Stomach (tissue), 9 donors: ENCODE data around the gene PTH2R. TPM values are rescaled to one million over a fixed set of nuclear protein-coding genes. Genes with fewer than 3 reads are reported as not detected.
"Not testable (repeated sequence)": the region's sequence is repeated elsewhere in the genome, so short reads cannot be mapped to it uniquely, and the experiment has no call there.

Experiments used
- DNase-seq, 2 donors: peaks; one replicate each; pipeline versions ENCODE4 v3.0.0 to v3.0.0-alpha.2; 2013 to 2019
- H3K27ac ChIP-seq, 5 donors: fragments of 200-600 bp in 4 of 5; sonication (generic) in 4 of 5; one replicate each; pipeline ENCODE4 v1.5.1; 2013 to 2019; ENCODE audit warnings: mild to moderate bottlenecking in 1 of 5, moderate library complexity in 1 of 5
- H3K27me3 ChIP-seq, 3 donors: fragments of 200-600 bp; sonication (generic); one replicate each; pipeline ENCODE4 v1.5.1; 2017 to 2019; ENCODE audit warnings: mixed run types in 1 of 3
- H3K36me3 ChIP-seq, 4 donors: fragments of 200-600 bp; sonication (generic); 1 replicate in 3 of 4; 2 replicates in 1 of 4; pipeline ENCODE4 v1.5.1; 2016 to 2019
- H3K4me1 ChIP-seq, 4 donors: fragments of 200-600 bp; sonication (generic); one replicate each; pipeline ENCODE4 v1.5.1; 2016 to 2019
- H3K4me3 ChIP-seq, 4 donors: fragments of 200-600 bp; sonication (generic) in 3 of 4; one replicate each; pipeline ENCODE4 v1.5.1; 2016 to 2019; ENCODE audit warnings: mild to moderate bottlenecking in 1 of 4
- H3K9me3 ChIP-seq, 4 donors: fragments of 200-600 bp; sonication (generic); one replicate each; pipeline ENCODE4 v1.5.1; 2016 to 2019
- CTCF ChIP-seq, 7 experiments: fragments of 450-650 bp in 4 of 7; fragments of 200-600 bp in 3 of 7; sonication (generic) in 3 of 7; IDR thresholded peaks; one replicate each; pipeline ENCODE4 v1.5.1; 2016 to 2019; ENCODE audit warnings: antibody characterized with exemption in 7 of 7, control low read depth in 2 of 7, mild to moderate bottlenecking in 1 of 7
- EP300 ChIP-seq: sonication (generic); formaldehyde crosslinking; IDR thresholded peaks from one replicate; pipeline ENCODE4 v1.6.1; 2017; ENCODE audit warnings: antibody characterized with exemption
- POLR2A ChIP-seq, 4 donors: fragments of 450-650 bp; IDR thresholded peaks; one replicate each; pipeline ENCODE4 v1.6.1; 2016; ENCODE audit warnings: antibody characterized with exemption in 4 of 4, control low read depth in 2 of 4, mild to moderate bottlenecking in 1 of 4, moderate library complexity in 1 of 4
- POLR2AphosphoS5 ChIP-seq, 3 donors: sonication (generic); formaldehyde crosslinking; IDR thresholded peaks; one replicate each; pipeline ENCODE4 v1.6.1; 2016; ENCODE audit warnings: antibody characterized with exemption in 3 of 3
- WGBS, 5 donors: extraction: QIAGEN DNeasy Blood & Tissue Kit in 3 of 5; methylation state at CpG; one replicate each; pipeline versions ENCODE4 v1.1.5 to v1.1.7; 2013 to 2018; 5-methylcytosine and 5-hydroxymethylcytosine counted together
- intact Hi-C: fragments of 100-400 bp; cut with DNase I; formaldehyde crosslinking; loops from one replicate; pipeline ENCODE4 v1.15.1; 2023; ENCODE audit warnings: low total_unique reads
- polyA plus RNA-seq, 3 donors: library from polyadenylated mRNA; stranded (reverse); fragments of 200-250 nt; gene quantifications; one replicate each; pipeline ENCODE4 v1.2.3, GENCODE V29; 2013
- total RNA-seq, 5 donors: library from RNA; depleted of rRNA; stranded (reverse); fragments of >200 nt; gene quantifications; one replicate each; pipeline versions ENCODE4 v1.1.0 to v1.2.3, GENCODE V29; 2014 to 2016
- donor health status: healthy with polysubstance abuse.
- donor health status: Bipolar disorder and iron deficiency.
- donor health status: healthy.

The PTH2R gene
- total and polyA plus RNA-seq, 8 donors, result 0.05 to 0.55 TPM; not detected in 6

- H3K27ac ChIP-seq, result no peak overlapping the region
- intact Hi-C loops, result no loop called here
- H3K36me3 ChIP-seq, result no peaks in the 10 kb centered on the region
- no peaks in the 10 kb centered on the region for H3K27me3 ChIP-seq
- H3K9me3 ChIP-seq, result peaks cover 0 to 26% (median 14%) of the 10 kb centered on the region in 4 donors
- no peak for DNase-seq
- 77 to 87% (median 85%) methylated on average over 3 of the region's 3 CpGs for WGBS, 5 donors
- no peak overlapping the region for H3K4me3 ChIP-seq
- no peak for TF ChIP-seq POLR2AphosphoS5 (IDR thresholded peaks at IDR 0.05)
- TF ChIP-seq EP300, result no peak
- TF ChIP-seq CTCF (IDR thresholded peaks at IDR 0.05), result no peak
- TF ChIP-seq POLR2A (IDR thresholded peaks at IDR 0.05), result no peak
- no peaks in the 10 kb centered on the region for H3K4me1 ChIP-seq
Observed at GRCh38 chr2:208389940-208390339, 16.7 kb upstream of the PTH2R start.

DNA sequence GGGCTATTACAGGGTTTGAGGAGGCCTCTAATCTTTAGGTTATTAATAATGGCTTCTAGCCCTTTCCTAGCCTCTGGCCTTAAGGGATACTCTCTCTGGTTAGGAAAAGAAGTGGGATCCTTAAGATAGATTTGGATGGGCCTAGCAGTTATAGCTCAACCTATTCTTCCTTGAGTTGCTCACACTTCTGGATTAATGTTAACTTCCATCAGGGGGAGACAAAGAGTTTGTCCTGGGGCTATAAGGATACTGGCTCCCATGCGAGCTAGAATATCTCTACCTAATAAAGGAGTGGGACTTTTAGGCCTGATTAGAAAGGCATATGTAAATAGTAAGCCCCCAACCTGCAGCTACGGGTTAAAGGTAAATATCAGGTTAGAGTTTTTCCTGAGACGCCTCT, 14.3 kb upstream of the PTH2R start:
- no peak overlapping the region for H3K4me3 ChIP-seq
- WGBS, 5 donors, result 55 to 77% (median 58%) methylated on average over 3 of the region's 3 CpGs
- no peak overlapping the region for H3K27ac ChIP-seq
- no peaks in the 10 kb centered on the region for H3K4me1 ChIP-seq
- TF ChIP-seq POLR2A (IDR thresholded peaks at IDR 0.05), result no peak
- no peak for TF ChIP-seq POLR2AphosphoS5 (IDR thresholded peaks at IDR 0.05)
- no peak for TF ChIP-seq CTCF (IDR thresholded peaks at IDR 0.05)
- TF ChIP-seq EP300, result no peak
- peaks cover 0 to 34% (median 22%) of the 10 kb centered on the region in 4 donors for H3K9me3 ChIP-seq
- H3K27me3 ChIP-seq, result no peaks in the 10 kb centered on the region
- intact Hi-C loops, result no loop called here
- no peak for DNase-seq
- H3K36me3 ChIP-seq, result no peaks in the 10 kb centered on the region

- peaks cover 0 to 34% (median 22%) of the 10 kb centered on the region in 4 donors for H3K9me3 ChIP-seq
- intact Hi-C loops, H3K4me3 ChIP-seq, H3K4me1 ChIP-seq, H3K36me3 ChIP-seq, DNase-seq, H3K27ac ChIP-seq, H3K27me3 ChIP-seq: not testable (repeated sequence)
- WGBS, 5 donors, result 89 to 99% (median 96%) methylated on average over 4 of the region's 4 CpGs
Observed at GRCh38 chr2:208396796-208397195, 9.8 kb upstream of the PTH2R start.

DNA sequence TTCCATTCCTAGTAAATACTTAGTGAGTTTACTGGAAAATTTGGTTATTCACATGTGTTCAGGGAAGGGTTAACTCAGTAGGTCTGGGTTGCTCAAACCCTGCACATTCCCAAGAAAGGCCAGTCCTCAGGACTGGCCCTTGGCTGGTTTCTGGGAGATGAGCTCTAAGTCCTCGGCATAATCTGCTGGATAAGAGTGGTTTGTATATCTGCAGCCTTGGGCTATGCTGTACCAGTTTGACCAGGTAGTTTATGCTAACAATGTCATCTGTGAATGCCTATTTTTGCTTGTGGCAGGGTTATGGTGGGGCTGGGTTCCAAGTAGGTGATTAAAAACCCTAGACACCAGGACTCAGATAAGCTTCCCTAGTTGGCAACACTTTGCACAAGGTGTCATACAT, 7.4 kb upstream of the PTH2R start:
- no peak for DNase-seq
- peaks cover 0 to 14% (median 8%) of the 10 kb centered on the region in 3 donors for H3K27me3 ChIP-seq
- H3K9me3 ChIP-seq, result peaks cover 0 to 22% (median 11%) of the 10 kb centered on the region in 4 donors
- no peak for TF ChIP-seq POLR2A (IDR thresholded peaks at IDR 0.05)
- TF ChIP-seq CTCF (IDR thresholded peaks at IDR 0.05), result no peak
- no peak for TF ChIP-seq POLR2AphosphoS5 (IDR thresholded peaks at IDR 0.05)
- no peak for TF ChIP-seq EP300
- H3K4me3 ChIP-seq, result no peak overlapping the region
- H3K4me1 ChIP-seq, result no peaks in the 10 kb centered on the region
- H3K27ac ChIP-seq, result no peak overlapping the region
- no peaks in the 10 kb centered on the region for H3K36me3 ChIP-seq
- intact Hi-C loops, result no loop called here
- WGBS, 5 donors, result 29 to 41% (median 35%) methylated on average over 1 of the region's 1 CpG

DNA sequence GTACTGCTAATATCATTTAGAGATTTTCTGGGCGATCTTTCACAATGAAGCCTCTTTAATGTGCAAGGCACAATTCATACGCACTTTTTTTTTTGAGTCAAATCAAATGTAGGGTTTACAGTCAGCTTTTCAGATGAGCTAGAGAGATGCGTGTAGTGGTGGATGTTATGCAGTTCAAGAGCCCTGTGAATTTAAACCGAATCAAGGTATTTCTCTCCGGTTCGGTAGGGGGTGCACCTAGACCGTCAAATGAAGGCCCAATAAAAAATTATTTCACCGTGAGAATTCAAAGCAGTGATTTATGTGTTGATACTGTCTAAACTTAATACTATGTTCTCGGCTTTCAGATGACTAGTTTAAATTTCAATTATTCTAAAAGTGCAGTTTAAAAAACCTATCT, 1.1 kb downstream of the PTH2R start:
- peak in 1 of 2 donors; percentile 51 for DNase-seq
- Histone ChIP-seq H3K9me3 (no peaks in the 10 kb centered on the region), H3K4me1 (peaks cover 8 to 15% (median 11%) of the 10 kb centered on the region in 4 donors), H3K4me3 (no peak overlapping the region), H3K27me3 (peaks cover 12 to 59% (median 29%) of the 10 kb centered on the region in 3 donors), H3K36me3 (no peaks in the 10 kb centered on the region), H3K27ac (no peak overlapping the region)
- 16 to 30% (median 19%) methylated on average over 9 of the region's 9 CpGs for WGBS, 5 donors
- TF ChIP-seq EP300 (no peak), CTCF (IDR thresholded peaks at IDR 0.05) (no peak), POLR2A (IDR thresholded peaks at IDR 0.05) (no peak), POLR2AphosphoS5 (IDR thresholded peaks at IDR 0.05) (no peak)
- intact Hi-C loops, result no loop called here
